ENCODE results near the gene PLPPR3. TPM values are rescaled to one million over a fixed set of nuclear protein-coding genes. Genes with fewer than 3 reads are reported as not detected.

Gene PLPPR3
- total RNA-seq, 6 experiments from 2014 or later: 0.09 TPM; not detected in 5

- Mint-ChIP-seq H3K4me3 (no peak overlapping the region), H3K27ac (no peak overlapping the region), H3K27me3 (ENCODE audit: insufficient read depth) (peaks cover 31% of the 10 kb centered on the region), H3K4me1 (ENCODE audit: low read depth) (no peaks in the 10 kb centered on the region), H3K36me3 (ENCODE audit: low read depth) (peaks cover 43% of the 10 kb centered on the region), H3K9me3 (peaks cover 12% of the 10 kb centered on the region)
- TF ChIP-seq CTCF (IDR thresholded peaks at IDR 0.05): no peak
- DNase-seq: no peak
These were observed 10.8 kb downstream of the PLPPR3 start for GRCh38 chr19:810883-811489.

- H3K4me3 Mint-ChIP-seq: no peak overlapping the region
- H3K36me3 Mint-ChIP-seq (ENCODE audit: low read depth): peaks cover 39% of the 10 kb centered on the region
- DNase-seq: no peak
- TF ChIP-seq CTCF (IDR thresholded peaks at IDR 0.05): no peak
- H3K27ac Mint-ChIP-seq: no peak overlapping the region
- no peaks in the 10 kb centered on the region for H3K4me1 Mint-ChIP-seq (ENCODE audit: low read depth)
- peaks cover 29% of the 10 kb centered on the region for H3K27me3 Mint-ChIP-seq (ENCODE audit: insufficient read depth)
- peaks cover 8% of the 10 kb centered on the region for H3K9me3 Mint-ChIP-seq
These were observed 11.5 kb downstream of the PLPPR3 start for GRCh38 chr19:810077-810855.

GRCh38 chr19:808423-808775, 13.4 kb downstream of the PLPPR3 start:
- H3K9me3 Mint-ChIP-seq: no peaks in the 10 kb centered on the region
- H3K4me3 Mint-ChIP-seq: no peak overlapping the region
- no peak for DNase-seq
- no peak overlapping the region for H3K27ac Mint-ChIP-seq
- no peak for TF ChIP-seq CTCF (IDR thresholded peaks at IDR 0.05)
- peaks cover 24% of the 10 kb centered on the region for H3K27me3 Mint-ChIP-seq (ENCODE audit: insufficient read depth)
- H3K36me3 Mint-ChIP-seq (ENCODE audit: low read depth): peaks cover 35% of the 10 kb centered on the region
- H3K4me1 Mint-ChIP-seq (ENCODE audit: low read depth): no peaks in the 10 kb centered on the region

DNA sequence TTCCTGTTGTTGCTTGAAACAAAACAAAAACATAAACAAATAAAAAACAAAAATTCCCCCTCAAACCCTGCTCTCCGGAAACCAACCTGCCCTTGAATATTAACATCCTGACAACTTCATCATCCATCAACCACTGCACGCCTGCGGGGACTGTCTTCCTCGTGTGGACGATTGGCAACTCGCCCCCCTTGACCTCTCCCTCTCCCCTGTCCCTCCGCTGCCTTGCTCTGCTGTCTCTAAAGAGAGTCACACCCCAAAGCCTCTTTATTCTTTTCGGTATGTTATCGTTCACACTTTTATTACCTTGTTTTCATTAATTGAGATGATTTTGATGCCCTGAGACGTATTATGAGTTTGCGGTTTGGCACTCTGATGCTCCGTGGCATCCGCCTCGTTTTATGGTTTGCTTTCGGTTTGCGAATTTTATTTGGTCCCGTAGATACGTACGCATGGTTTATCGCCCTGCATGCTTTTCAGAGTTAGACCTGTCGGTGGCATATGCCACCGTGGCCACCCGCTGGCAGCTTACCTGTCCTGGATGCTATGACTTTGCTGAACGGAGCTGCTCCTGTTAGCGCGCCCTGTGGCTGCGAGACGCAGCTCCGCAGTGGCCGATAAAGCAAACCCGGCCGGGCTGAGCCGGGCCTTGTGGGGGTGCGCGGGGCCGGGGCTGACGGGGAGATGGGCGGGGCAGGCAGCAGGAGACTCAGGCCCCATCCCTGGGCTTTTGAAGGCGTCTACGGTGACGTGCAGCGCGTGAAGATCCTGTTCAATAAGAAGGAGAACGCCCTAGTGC, 13.9 kb downstream of the PLPPR3 start:
- Mint-ChIP-seq H3K27me3 (ENCODE audit: insufficient read depth) (peaks cover 28% of the 10 kb centered on the region), H3K27ac (no peak overlapping the region), H3K4me3 (no peak overlapping the region; the same call in 1 of the 2 replicates), H3K9me3 (no peaks in the 10 kb centered on the region), H3K36me3 (ENCODE audit: low read depth) (peaks cover 36% of the 10 kb centered on the region), H3K4me1 (ENCODE audit: low read depth) (peaks cover 1% of the 10 kb centered on the region)
- TF ChIP-seq CTCF (IDR thresholded peaks at IDR 0.05): no peak
- no peak for DNase-seq

- Mint-ChIP-seq H3K36me3 (ENCODE audit: low read depth) (peaks cover 40% of the 10 kb centered on the region), H3K4me1 (ENCODE audit: low read depth) (peaks cover 10% of the 10 kb centered on the region), H3K27ac (no peak overlapping the region), H3K27me3 (ENCODE audit: insufficient read depth) (peaks cover 28% of the 10 kb centered on the region), H3K9me3 (no peaks in the 10 kb centered on the region), H3K4me3 (no peak overlapping the region)
- TF ChIP-seq CTCF (IDR thresholded peaks at IDR 0.05): 0 out of 2 replicates have a peak, but pooled peaks have one; percentile 10
- DNase-seq: no peak
These were observed 14.8 kb downstream of the PLPPR3 start for GRCh38 chr19:806815-807421.

Data from HFFc6 (cell line).